IMR-90 (cell line): Measurements from ENCODE around the gene ENOX2. TPM values are rescaled to one million over a fixed set of nuclear protein-coding genes. Genes with fewer than 3 reads are reported as not detected.

Experiments used
- ATAC-seq: fragments of 200-7000 bp; cut with Tn5 transposase; 2 replicates; pipeline ENCODE4 v1.9.1; 2020; ENCODE audit warnings: low read depth, mild to moderate bottlenecking, moderate library complexity
- BruUV-seq: library from RNA; stranded (reverse); fragments of 400-500 nt; replicated peaks from 2 replicates; lab custom pipeline; 2021; lab: Mats Ljungman, UMichigan
- CTCF ChIA-PET: fragments of 300-600 bp; formaldehyde crosslinking; extraction: SDS; loops from one replicate; lab custom pipeline; 2021; ENCODE audit warnings: antibody characterized with exemption; lab: Yijun Ruan, JAX
- POLR2A ChIA-PET: fragments of 300-600 bp; sonication (Branson Sonifier 250); formaldehyde crosslinking; loops from one replicate; lab custom pipeline; 2022; ENCODE audit warnings: antibody characterized with exemption; ENCODE audit not compliant: unreplicated experiment; lab: Charles Lee
- DNase-seq: peaks from one replicate; pipeline ENCODE4 v3.0.0; 2013
- H2AFZ ChIP-seq: replicated peaks from 2 replicates; pipeline ENCODE3; 2013; ENCODE audit warnings: low read length, mild to moderate bottlenecking; ENCODE audit not compliant: poor library complexity
- H2AK5ac ChIP-seq: 2 replicates; pipeline ENCODE4 v1.6.1; 2013; ENCODE audit warnings: low read depth, low read length, inconsistent platforms
- H2AK9ac ChIP-seq: replicated peaks from 2 replicates; pipeline ENCODE3; 2013; ENCODE audit warnings: mild to moderate bottlenecking, low read depth, low read length, moderate library complexity; ENCODE audit not compliant: poor library complexity
- H2BK120ac ChIP-seq: 2 replicates; pipeline ENCODE4 v1.6.1; 2013; ENCODE audit warnings: low read depth, low read length, inconsistent platforms
- H2BK15ac ChIP-seq: 3 replicates; pipeline ENCODE4 v1.6.1; 2013; ENCODE audit warnings: low read depth, low read length, inconsistent platforms
- H2BK20ac ChIP-seq: 2 replicates; pipeline ENCODE4 v1.6.1; 2013; ENCODE audit warnings: low read depth, mild to moderate bottlenecking, inconsistent platforms, low read length, moderate library complexity
- H2BK5ac ChIP-seq: 2 replicates; pipeline ENCODE4 v1.6.1; 2013; ENCODE audit warnings: mild to moderate bottlenecking, low read depth, low read length, inconsistent platforms; ENCODE audit not compliant: poor library complexity, severe bottlenecking
- H3K14ac ChIP-seq: replicated peaks from 2 replicates; pipeline ENCODE4 v1.6.1; 2013; ENCODE audit warnings: low read depth, low read length, inconsistent platforms
- H3K18ac ChIP-seq: 2 replicates; pipeline ENCODE4 v1.6.1; 2013; ENCODE audit warnings: low read depth, low read length, control low read depth
- H3K23ac ChIP-seq: 2 replicates; pipeline ENCODE4 v1.6.1; 2013; ENCODE audit warnings: low read depth, low read length, inconsistent platforms
- H3K27ac ChIP-seq: 2 replicates; pipeline ENCODE4 v1.5.1; 2013; ENCODE audit warnings: mild to moderate bottlenecking, control low read depth, low read length; ENCODE audit not compliant: insufficient read depth
- H3K27me3 ChIP-seq: 2 replicates; pipeline ENCODE4 v1.6.1; 2013; ENCODE audit warnings: low read length; ENCODE audit not compliant: control insufficient read depth, insufficient read depth
- H3K36me3 ChIP-seq: 2 replicates; pipeline ENCODE4 v1.6.1; 2013; ENCODE audit warnings: low read length, mixed read lengths; ENCODE audit not compliant: control insufficient read depth, insufficient read depth
- H3K4ac ChIP-seq: 2 replicates; pipeline ENCODE4 v1.6.1; 2013; ENCODE audit warnings: low read depth, low read length, inconsistent platforms
- H3K4me1 ChIP-seq: 2 replicates; pipeline ENCODE4 v1.6.1; 2013; ENCODE audit warnings: low read length, mixed read lengths; ENCODE audit not compliant: control insufficient read depth, insufficient read depth
- H3K4me2 ChIP-seq: 2 replicates; pipeline ENCODE4 v1.6.1; 2013; ENCODE audit warnings: low read depth, mild to moderate bottlenecking, control low read depth, low read length, moderate library complexity
- H3K4me3 ChIP-seq: 2 replicates; pipeline ENCODE4 v1.5.1; 2013; ENCODE audit warnings: low read depth, mild to moderate bottlenecking, control low read depth, low read length, moderate library complexity; ENCODE audit not compliant: insufficient read depth
- H3K56ac ChIP-seq: 2 replicates; pipeline ENCODE4 v1.6.1; 2013; ENCODE audit warnings: low read length, inconsistent platforms; ENCODE audit not compliant: insufficient read depth; ENCODE audit errors: extremely low read depth
- H3K79me1 ChIP-seq, 2 experiments: 2 replicates each; pipeline ENCODE4 v1.6.1; 2013; ENCODE audit warnings: low read length in 2 of 2, inconsistent platforms in 1 of 2, low read depth in 1 of 2
- H3K9ac ChIP-seq: 2 replicates; pipeline ENCODE4 v1.6.1; 2013; ENCODE audit warnings: low read depth, low read length, control low read depth
- H3K9me1 ChIP-seq: 2 replicates; pipeline ENCODE4 v1.6.1; 2013; ENCODE audit warnings: low read length, inconsistent platforms; ENCODE audit not compliant: insufficient read depth
- H3K9me3 ChIP-seq: 2 replicates; pipeline ENCODE4 v1.6.1; 2013; ENCODE audit warnings: low read length; ENCODE audit not compliant: control insufficient read depth, insufficient read depth
- H4K20me1 ChIP-seq: 2 replicates; pipeline ENCODE4 v1.6.1; 2013; ENCODE audit warnings: low read length, inconsistent platforms; ENCODE audit not compliant: insufficient read depth
- H4K5ac ChIP-seq: 2 replicates; pipeline ENCODE4 v1.6.1; 2013; ENCODE audit warnings: mild to moderate bottlenecking, low read depth, low read length, control low read depth
- H4K8ac ChIP-seq, 2 experiments: 2 replicates each; pipeline ENCODE4 v1.6.1; 2013; ENCODE audit warnings: low read depth in 2 of 2, low read length in 2 of 2, control low read depth in 1 of 2, inconsistent platforms in 1 of 2
- H4K91ac ChIP-seq: 2 replicates; pipeline ENCODE4 v1.6.1; 2013; ENCODE audit warnings: low read depth, low read length, inconsistent platforms; ENCODE audit not compliant: insufficient read depth
- BHLHE40 ChIP-seq: fragments of 150-350 bp; IDR thresholded peaks from 2 replicates; pipeline ENCODE4 v1.6.1; 2016; ENCODE audit warnings: mild to moderate bottlenecking, low read depth, low read length
- CEBPB ChIP-seq: IDR thresholded peaks from 2 replicates; pipeline ENCODE4 v1.6.1; 2012; ENCODE audit warnings: low read depth, low read length, improper control_type of control experiment
- CHD1 ChIP-seq: IDR thresholded peaks from 2 replicates; pipeline ENCODE4 v1.6.1; 2012; ENCODE audit warnings: low read depth, low read length, improper control_type of control experiment
- CTCF ChIP-seq: conservative IDR thresholded peaks from 2 replicates; pipeline ENCODE4 v1.5.1; 2012; ENCODE audit warnings: mild to moderate bottlenecking, low read depth, low read length, improper control_type of control experiment
- ELK1 ChIP-seq: fragments of 150-350 bp; IDR thresholded peaks from 2 replicates; pipeline ENCODE4 v1.6.1; 2016; ENCODE audit warnings: low read depth, mild to moderate bottlenecking, low read length, moderate library complexity, borderline replicate concordance
- FOS ChIP-seq: fragments of 150-350 bp; IDR thresholded peaks from 2 replicates; pipeline ENCODE4 v1.6.1; 2016; ENCODE audit warnings: low read depth, low read length
- MAFK ChIP-seq: IDR thresholded peaks from 2 replicates; pipeline ENCODE4 v1.6.1; 2012; ENCODE audit warnings: low read depth, low read length, improper control_type of control experiment
- MAZ ChIP-seq: IDR thresholded peaks from 2 replicates; pipeline ENCODE4 v1.6.1; 2012; ENCODE audit warnings: low read depth, mild to moderate bottlenecking, low read length, improper control_type of control experiment, moderate library complexity, borderline replicate concordance
- MXI1 ChIP-seq: IDR thresholded peaks from 2 replicates; pipeline ENCODE4 v1.6.1; 2012; ENCODE audit warnings: low read depth, mild to moderate bottlenecking, low read length, moderate library complexity, borderline replicate concordance
- NFE2L2 ChIP-seq: fragments of 150-350 bp; IDR thresholded peaks from 2 replicates; pipeline ENCODE4 v1.6.1; 2016; ENCODE audit warnings: low read depth, mild to moderate bottlenecking, low read length
- POLR2A ChIP-seq: IDR thresholded peaks from 2 replicates; pipeline ENCODE4 v1.6.1; 2012; ENCODE audit warnings: mild to moderate bottlenecking, low read depth, low read length
- RAD21 ChIP-seq: IDR thresholded peaks from 2 replicates; pipeline ENCODE4 v1.6.1; 2012; ENCODE audit warnings: low read length, improper control_type of control experiment
- RCOR1 ChIP-seq: IDR thresholded peaks from 2 replicates; pipeline ENCODE4 v1.6.1; 2012; ENCODE audit warnings: mild to moderate bottlenecking, low read length, improper control_type of control experiment; ENCODE audit not compliant: insufficient replicate concordance
- RFX5 ChIP-seq: IDR thresholded peaks from 2 replicates; pipeline ENCODE4 v1.8.0; 2012; ENCODE audit warnings: low read depth, mild to moderate bottlenecking, low read length, moderate library complexity
- SMC3 ChIP-seq: fragments of 150-350 bp; IDR thresholded peaks from 2 replicates; pipeline ENCODE4 v1.6.1; 2016; ENCODE audit warnings: low read depth, mild to moderate bottlenecking, antibody characterized with exemption, low read length, moderate library complexity
- USF2 ChIP-seq: fragments of 150-350 bp; IDR thresholded peaks from 2 replicates; pipeline ENCODE4 v1.6.1; 2017; ENCODE audit warnings: mild to moderate bottlenecking, antibody characterized with exemption, low read length, low read depth
- WGBS, 2 experiments: methylation state at CpG; one replicate each; pipeline versions ENCODE4 v1.1.5 to v1.1.7; 2013; ENCODE audit warnings: missing lambda C conversion rate in 2 of 2; ENCODE audit not compliant: insufficient read length in 1 of 2; ENCODE audit errors: extremely low coverage in 2 of 2; 5-methylcytosine and 5-hydroxymethylcytosine counted together
- dilution Hi-C: fragments of 300-500 bp; cut with HindIII; formaldehyde crosslinking; loops from one replicate; pipeline ENCODE4 v1.14.3; 2018; ENCODE audit warnings: low sequenced_read_pairs; ENCODE audit not compliant: unreplicated experiment
- in situ Hi-C: fragments of 300-500 bp; cut with MboI; formaldehyde crosslinking; loops from 3 replicates; pipeline ENCODE4 v1.14.3; 2019; ENCODE audit warnings: low sequenced_read_pairs, inconsistent platforms, mixed read lengths
- intact Hi-C: fragments of 100-400 bp; cut with micrococcal nuclease; formaldehyde crosslinking; loops from 2 replicates; pipeline ENCODE4 v1.10.0; 2022
- polyA plus RNA-seq, 3 experiments: library from polyadenylated mRNA; depleted of rRNA; stranded (reverse); fragments of >200 nt; gene quantifications; 2 replicates each; pipeline ENCODE4 v1.2.3, GENCODE V29; 2012; ENCODE audit warnings: low replicate concordance in 1 of 3
- total RNA-seq: library from RNA; depleted of rRNA; stranded (reverse); fragments of >200 nt; gene quantifications from 2 replicates; pipeline ENCODE4 v1.2.3, GENCODE V29; 2012

The ENOX2 gene
- total and polyA plus RNA-seq, 2 of the 4 experiments (the other 2 are of a cell fraction) = 6.3 to 11.8 TPM

GRCh38 chrX:130625386-130625785 is 277.6 kb downstream of the ENOX2 start:
- no TSS peak for BruUV-seq
- H2AK9ac ChIP-seq = no peak overlapping the region
- no peak overlapping the region for H2BK5ac ChIP-seq
- ATAC-seq (no peak), DNase-seq (no peak)
- no peak overlapping the region for H2BK20ac ChIP-seq
- no peak overlapping the region for H2BK15ac ChIP-seq
- dilution Hi-C loops (no loop called here), intact Hi-C loops (no loop called here), in situ Hi-C loops (no loop called here)
- H4K8ac ChIP-seq = no peak overlapping the region
- no peak overlapping the region for H4K5ac ChIP-seq
- no peak overlapping the region for H3K4me2 ChIP-seq
- H3K9ac ChIP-seq = no peak overlapping the region
- TF ChIP-seq CHD1 (no peak), MXI1 (no peak), BHLHE40 (no peak), RFX5 (no peak), NFE2L2 (no peak), USF2 (no peak), MAFK (no peak), FOS (no peak), SMC3 (no peak), RCOR1 (no peak), POLR2A (no peak), ELK1 (no peak), CTCF (no peak), MAZ (no peak), CEBPB (no peak), RAD21 (no peak)
- no peak overlapping the region for H3K4ac ChIP-seq
- no peaks in the 10 kb centered on the region for H3K36me3 ChIP-seq
- no peak overlapping the region for H3K18ac ChIP-seq
- 60% methylated on average over 1 of the region's 6 CpGs; no CpG with 5 or more reads in 1 of the 2 experiments for WGBS, 2 experiments
- no peaks in the 10 kb centered on the region for H3K79me1 ChIP-seq
- H4K20me1 ChIP-seq = no peaks in the 10 kb centered on the region
- no peak overlapping the region for H2BK120ac ChIP-seq
- H2AFZ ChIP-seq = no peak overlapping the region
- H3K4me3 ChIP-seq = no peak overlapping the region
- H3K56ac ChIP-seq = no peak overlapping the region
- no peak overlapping the region for H2AK5ac ChIP-seq
- no peak overlapping the region for H3K14ac ChIP-seq
- H3K4me1 ChIP-seq = no peaks in the 10 kb centered on the region
- ChIA-PET POLR2A (no interaction called here), CTCF (no interaction called here)
- H3K27ac ChIP-seq = no peak overlapping the region
- H4K91ac ChIP-seq = no peak overlapping the region
- H3K9me1 ChIP-seq = no peaks in the 10 kb centered on the region
- H3K27me3 ChIP-seq = no peaks in the 10 kb centered on the region
- H3K9me3 ChIP-seq = no peaks in the 10 kb centered on the region
- H3K23ac ChIP-seq = no peak overlapping the region
